SJCRH30 (cell line): Measurements from ENCODE around the gene NAV2. TPM values are rescaled to one million over a fixed set of nuclear protein-coding genes. Genes with fewer than 3 reads are reported as not detected.

Experiments
- DNase-seq, 2 experiments: peaks; one replicate each; pipeline ENCODE4 v3.0.0-alpha.2; 2015 to 2020
- H3K27ac ChIP-seq: fragments of 250-450 bp; sonication (Bioruptor Pico); 2 replicates; pipeline ENCODE4 v1.5.1; 2020; ENCODE audit warnings: mild to moderate bottlenecking, moderate library complexity
- H3K27me3 ChIP-seq: fragments of 250-450 bp; sonication (Bioruptor Pico); 2 replicates; pipeline ENCODE4 v1.5.1; 2020; ENCODE audit warnings: mild to moderate bottlenecking, moderate library complexity
- H3K36me3 ChIP-seq: fragments of 250-450 bp; sonication (Bioruptor Pico); 2 replicates; pipeline ENCODE4 v1.5.1; 2020; ENCODE audit warnings: mild to moderate bottlenecking, moderate library complexity
- H3K4me1 ChIP-seq: fragments of 250-450 bp; sonication (Bioruptor Pico); 2 replicates; pipeline ENCODE4 v1.5.1; 2020; ENCODE audit warnings: mild to moderate bottlenecking, moderate library complexity
- H3K4me3 ChIP-seq: fragments of 250-450 bp; sonication (Bioruptor Pico); 2 replicates; pipeline ENCODE4 v1.5.1; 2020; ENCODE audit warnings: mild to moderate bottlenecking, moderate library complexity
- H3K9me3 ChIP-seq: fragments of 250-450 bp; sonication (Bioruptor Pico); replicated peaks from 2 replicates; pipeline ENCODE4 v1.5.1; 2020; ENCODE audit warnings: mild to moderate bottlenecking, moderate library complexity
- total RNA-seq: library from RNA; depleted of rRNA; stranded (reverse); fragments of >200 nt; shearing (Covaris generic); gene quantifications from 2 replicates; pipeline ENCODE4 v1.2.3, GENCODE V29; 2014

NAV2 gene
- total RNA-seq, 1 experiment from 2014 or later: 73.1 TPM

- Histone ChIP-seq H3K4me1 (peaks cover 14% of the 10 kb centered on the region), H3K9me3 (no peaks in the 10 kb centered on the region), H3K27ac (no peak overlapping the region), H3K4me3 (no peak overlapping the region), H3K27me3 (no peaks in the 10 kb centered on the region), H3K36me3 (peaks cover 96% of the 10 kb centered on the region)
- no peak for DNase-seq
These were observed 330.2 kb downstream of the NAV2 start for GRCh38 chr11:20042811-20043341.

GRCh38 chr11:20043992-20044391, 331.4 kb downstream of the NAV2 start:
- Histone ChIP-seq H3K36me3 (peaks cover 96% of the 10 kb centered on the region), H3K27me3 (no peaks in the 10 kb centered on the region), H3K27ac (no peak overlapping the region), H3K4me1 (peaks cover 24% of the 10 kb centered on the region), H3K4me3 (no peak overlapping the region), H3K9me3 (no peaks in the 10 kb centered on the region)
- DNase-seq: no peak

GRCh38 chr11:20045098-20045688, 332.6 kb downstream of the NAV2 start:
- Histone ChIP-seq H3K4me1 (peaks cover 37% of the 10 kb centered on the region), H3K9me3 (no peaks in the 10 kb centered on the region), H3K4me3 (no peak overlapping the region), H3K36me3 (peaks cover 95% of the 10 kb centered on the region), H3K27me3 (no peaks in the 10 kb centered on the region), H3K27ac (no peak overlapping the region)
- DNase-seq: no peak

- no peak for DNase-seq
- Histone ChIP-seq H3K27me3 (no peaks in the 10 kb centered on the region), H3K36me3 (peaks cover 90% of the 10 kb centered on the region), H3K9me3 (no peaks in the 10 kb centered on the region), H3K4me1 (peaks cover 47% of the 10 kb centered on the region), H3K27ac (no peak overlapping the region), H3K4me3 (no peak overlapping the region)
These were observed 333.8 kb downstream of the NAV2 start for GRCh38 chr11:20046416-20046815.

- H3K27me3 ChIP-seq: no peaks in the 10 kb centered on the region
- no peak overlapping the region for H3K4me3 ChIP-seq
- H3K36me3 ChIP-seq: peaks cover 90% of the 10 kb centered on the region
- DNase-seq: no peak
- H3K9me3 ChIP-seq: no peaks in the 10 kb centered on the region
- peaks cover 53% of the 10 kb centered on the region for H3K4me1 ChIP-seq
- no peak overlapping the region for H3K27ac ChIP-seq
These were observed 334.6 kb downstream of the NAV2 start for GRCh38 chr11:20047006-20047768.

- Histone ChIP-seq H3K4me1 (peaks cover 53% of the 10 kb centered on the region), H3K36me3 (peaks cover 90% of the 10 kb centered on the region), H3K9me3 (no peaks in the 10 kb centered on the region), H3K4me3 (no peak overlapping the region), H3K27ac (no peak overlapping the region), H3K27me3 (no peaks in the 10 kb centered on the region)
- no peak for DNase-seq
These were observed 335.1 kb downstream of the NAV2 start for GRCh38 chr11:20047769-20048154.

GRCh38 chr11:20048246-20048645, 335.6 kb downstream of the NAV2 start:
- DNase-seq: no peak
- no peaks in the 10 kb centered on the region for H3K27me3 ChIP-seq
- peaks cover 53% of the 10 kb centered on the region for H3K4me1 ChIP-seq
- no peak overlapping the region; the same call in 1 of the 2 replicates for H3K27ac ChIP-seq
- H3K36me3 ChIP-seq: peaks cover 89% of the 10 kb centered on the region
- H3K9me3 ChIP-seq: no peaks in the 10 kb centered on the region
- no peak overlapping the region for H3K4me3 ChIP-seq

GRCh38 chr11:20048707-20049106, 336.1 kb downstream of the NAV2 start:
- no peak overlapping the region; the same call in 1 of the 2 replicates for H3K27ac ChIP-seq
- DNase-seq: no peak
- H3K4me1 ChIP-seq: peaks cover 53% of the 10 kb centered on the region
- no peaks in the 10 kb centered on the region for H3K27me3 ChIP-seq
- H3K36me3 ChIP-seq: peaks cover 89% of the 10 kb centered on the region
- no peaks in the 10 kb centered on the region for H3K9me3 ChIP-seq
- no peak overlapping the region for H3K4me3 ChIP-seq

GRCh38 chr11:20049231-20049630, 336.6 kb downstream of the NAV2 start:
- Histone ChIP-seq H3K27me3 (no peaks in the 10 kb centered on the region), H3K4me3 (no peak overlapping the region), H3K27ac (no peak overlapping the region; the same call in 1 of the 2 replicates), H3K9me3 (no peaks in the 10 kb centered on the region), H3K36me3 (peaks cover 89% of the 10 kb centered on the region), H3K4me1 (peaks cover 53% of the 10 kb centered on the region)
- DNase-seq: no peak

- Histone ChIP-seq H3K4me1 (peaks cover 53% of the 10 kb centered on the region), H3K27ac (peak overlapping the region; percentile 88), H3K27me3 (no peaks in the 10 kb centered on the region), H3K4me3 (no peak overlapping the region), H3K36me3 (peaks cover 89% of the 10 kb centered on the region), H3K9me3 (no peaks in the 10 kb centered on the region)
- peak in 1 of 2 experiments; percentile 42 for DNase-seq
These were observed 337.4 kb downstream of the NAV2 start for GRCh38 chr11:20050048-20050447.

GRCh38 chr11:20050551-20051333, 338.1 kb downstream of the NAV2 start:
- Histone ChIP-seq H3K36me3 (peaks cover 89% of the 10 kb centered on the region), H3K27ac (peak overlapping the region; percentile 88), H3K4me3 (no peak overlapping the region), H3K27me3 (no peaks in the 10 kb centered on the region), H3K9me3 (no peaks in the 10 kb centered on the region), H3K4me1 (peaks cover 53% of the 10 kb centered on the region)
- DNase-seq: peak; percentile 86 to 90

GRCh38 chr11:20051469-20052399, 339.1 kb downstream of the NAV2 start:
- DNase-seq: no peak
- peak overlapping the region; percentile 88 for H3K27ac ChIP-seq
- H3K4me3 ChIP-seq: no peak overlapping the region
- H3K36me3 ChIP-seq: peaks cover 89% of the 10 kb centered on the region
- H3K4me1 ChIP-seq: peaks cover 57% of the 10 kb centered on the region
- no peaks in the 10 kb centered on the region for H3K9me3 ChIP-seq
- no peaks in the 10 kb centered on the region for H3K27me3 ChIP-seq

- no peak overlapping the region for H3K4me3 ChIP-seq
- H3K4me1 ChIP-seq: peaks cover 48% of the 10 kb centered on the region
- H3K27ac ChIP-seq: no peak overlapping the region
- no peaks in the 10 kb centered on the region for H3K9me3 ChIP-seq
- H3K27me3 ChIP-seq: no peaks in the 10 kb centered on the region
- no peak for DNase-seq
- H3K36me3 ChIP-seq: peaks cover 89% of the 10 kb centered on the region
These were observed 340.9 kb downstream of the NAV2 start for GRCh38 chr11:20053572-20053971.

GRCh38 chr11:20054584-20054983, 341.9 kb downstream of the NAV2 start:
- peaks cover 89% of the 10 kb centered on the region for H3K36me3 ChIP-seq
- H3K27ac ChIP-seq: no peak overlapping the region
- no peaks in the 10 kb centered on the region for H3K27me3 ChIP-seq
- H3K4me3 ChIP-seq: no peak overlapping the region
- peaks cover 38% of the 10 kb centered on the region for H3K4me1 ChIP-seq
- no peaks in the 10 kb centered on the region for H3K9me3 ChIP-seq
- DNase-seq: no peak
